Fibroblast of lung (primary cell): ENCODE data around the gene BCL11A.

Experiments used
- EZH2 ChIP-seq: IDR thresholded peaks from 2 replicates; pipeline ENCODE4 v1.5.1; 2012; ENCODE audit warnings: low read length, control low read depth, mild to moderate bottlenecking; ENCODE audit errors: missing control alignments
- TF ChIP-seq, protein P1 (sequence below), 2 donors: IDR thresholded peaks in 1 of 2; conservative IDR thresholded peaks in 1 of 2; 1 replicate in 1 of 2; 2 replicates in 1 of 2; pipeline ENCODE4 v1.5.1; 2011 to 2012; ENCODE audit warnings: low read length in 2 of 2, control low read depth in 1 of 2, inconsistent platforms in 1 of 2, low read depth in 1 of 2, mild to moderate bottlenecking in 1 of 2

GRCh38 chr2:60473546-60473945, 79.9 kb downstream of the BCL11A start:
- TF ChIP-seq, protein P1, sequence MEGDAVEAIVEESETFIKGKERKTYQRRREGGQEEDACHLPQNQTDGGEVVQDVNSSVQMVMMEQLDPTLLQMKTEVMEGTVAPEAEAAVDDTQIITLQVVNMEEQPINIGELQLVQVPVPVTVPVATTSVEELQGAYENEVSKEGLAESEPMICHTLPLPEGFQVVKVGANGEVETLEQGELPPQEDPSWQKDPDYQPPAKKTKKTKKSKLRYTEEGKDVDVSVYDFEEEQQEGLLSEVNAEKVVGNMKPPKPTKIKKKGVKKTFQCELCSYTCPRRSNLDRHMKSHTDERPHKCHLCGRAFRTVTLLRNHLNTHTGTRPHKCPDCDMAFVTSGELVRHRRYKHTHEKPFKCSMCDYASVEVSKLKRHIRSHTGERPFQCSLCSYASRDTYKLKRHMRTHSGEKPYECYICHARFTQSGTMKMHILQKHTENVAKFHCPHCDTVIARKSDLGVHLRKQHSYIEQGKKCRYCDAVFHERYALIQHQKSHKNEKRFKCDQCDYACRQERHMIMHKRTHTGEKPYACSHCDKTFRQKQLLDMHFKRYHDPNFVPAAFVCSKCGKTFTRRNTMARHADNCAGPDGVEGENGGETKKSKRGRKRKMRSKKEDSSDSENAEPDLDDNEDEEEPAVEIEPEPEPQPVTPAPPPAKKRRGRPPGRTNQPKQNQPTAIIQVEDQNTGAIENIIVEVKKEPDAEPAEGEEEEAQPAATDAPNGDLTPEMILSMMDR (conservative IDR thresholded peaks at IDR 0.05 in 1 of 2, IDR thresholded peaks at IDR 0.05 in 1 of 2; ENCODE audit: low read depth in 1 of 2, low read length in 2 of 2), result no peak
- no peak for TF ChIP-seq EZH2
